Measurements from ENCODE around the gene DYNC1LI1.

Gene DYNC1LI1

GRCh38 chr3:32601722-32602121, 31.1 kb upstream of the DYNC1LI1 start:
- no peak overlapping the region for H3K4me3 ChIP-seq (ENCODE audit: low read length in 2 of 2)
- no peak overlapping the region for H3K9ac ChIP-seq (ENCODE audit: low read length in 2 of 2)
- H3K4me1 ChIP-seq (ENCODE audit: control insufficient read depth, insufficient read depth, low read length) = peaks cover 3% of the 10 kb centered on the region
- H3K36me3 ChIP-seq (ENCODE audit: control insufficient read depth in 2 of 2, insufficient read depth in 2 of 2, low read length in 2 of 2) = no peaks in the 10 kb centered on the region
- H3K27me3 ChIP-seq (ENCODE audit: control insufficient read depth in 1 of 2, insufficient read depth in 2 of 2, low read length in 2 of 2) = peaks cover 0 to 3% of the 10 kb centered on the region in 2 donors
- H3K9me3 ChIP-seq (ENCODE audit: control insufficient read depth in 2 of 2, low read length in 2 of 2) = no peaks in the 10 kb centered on the region
- H3K27ac ChIP-seq (ENCODE audit: low read length) = no peak overlapping the region

DNA sequence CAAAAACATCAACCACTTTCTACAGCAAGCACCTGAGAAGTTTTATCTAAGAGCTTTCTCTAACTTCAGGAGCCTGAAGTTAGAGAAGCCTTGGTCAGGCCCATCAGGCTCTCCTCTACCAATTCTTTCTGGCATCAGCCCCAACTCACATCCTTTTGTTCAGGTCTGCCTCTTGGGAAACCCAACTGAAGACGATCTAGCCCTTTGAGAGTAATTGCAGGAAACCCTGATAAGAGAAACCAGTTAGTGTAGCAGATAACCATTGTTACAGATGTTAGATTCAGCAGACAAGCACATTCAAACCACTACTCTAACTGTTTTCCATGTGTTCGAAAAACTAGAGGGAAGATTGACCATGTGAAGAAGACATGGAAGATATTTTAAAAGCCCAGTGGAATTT, 27.0 kb upstream of the DYNC1LI1 start:
- H3K9ac ChIP-seq (ENCODE audit: low read length in 2 of 2) = no peak overlapping the region
- H3K4me3 ChIP-seq (ENCODE audit: low read length in 2 of 2) = no peak overlapping the region
- no peak overlapping the region for H3K27ac ChIP-seq (ENCODE audit: low read length)
- no peaks in the 10 kb centered on the region for H3K36me3 ChIP-seq (ENCODE audit: control insufficient read depth in 2 of 2, insufficient read depth in 2 of 2, low read length in 2 of 2)
- peaks cover 5% of the 10 kb centered on the region for H3K4me1 ChIP-seq (ENCODE audit: control insufficient read depth, insufficient read depth, low read length)
- H3K27me3 ChIP-seq (ENCODE audit: control insufficient read depth in 1 of 2, insufficient read depth in 2 of 2, low read length in 2 of 2) = peaks cover 3 to 4% of the 10 kb centered on the region in 2 donors
- H3K9me3 ChIP-seq (ENCODE audit: control insufficient read depth in 2 of 2, low read length in 2 of 2) = no peaks in the 10 kb centered on the region

DNA sequence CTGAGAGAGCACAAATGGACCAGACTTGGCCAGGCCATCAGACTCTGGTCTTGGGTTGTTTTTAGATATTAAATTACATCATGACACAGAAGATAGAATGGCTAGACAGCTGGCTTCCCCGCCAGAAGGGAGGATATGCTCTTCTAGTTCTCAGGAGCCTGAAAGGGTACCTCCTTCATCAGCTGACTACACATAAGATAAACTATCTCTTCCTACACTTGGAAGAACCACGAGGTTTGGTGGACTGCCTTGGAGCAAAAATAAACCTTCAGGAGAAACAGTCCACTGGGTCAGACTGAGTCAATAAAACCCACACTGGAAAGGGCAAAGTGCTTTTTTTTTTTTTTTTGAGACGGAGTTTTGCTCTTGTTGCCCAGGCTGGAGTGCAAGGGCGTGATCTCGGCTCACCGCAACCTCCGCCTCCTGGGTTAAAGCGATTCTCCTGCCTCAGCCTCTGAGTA, 26.3 kb upstream of the DYNC1LI1 start:
- Histone ChIP-seq H3K4me3 (ENCODE audit: low read length in 2 of 2) (no peak overlapping the region), H3K36me3 (ENCODE audit: control insufficient read depth in 2 of 2, insufficient read depth in 2 of 2, low read length in 2 of 2) (no peaks in the 10 kb centered on the region), H3K9ac (ENCODE audit: low read length in 2 of 2) (no peak overlapping the region), H3K27me3 (ENCODE audit: control insufficient read depth in 1 of 2, insufficient read depth in 2 of 2, low read length in 2 of 2) (peaks cover 3 to 4% of the 10 kb centered on the region in 2 donors), H3K27ac (ENCODE audit: low read length) (no peak overlapping the region), H3K9me3 (ENCODE audit: control insufficient read depth in 2 of 2, low read length in 2 of 2) (no peaks in the 10 kb centered on the region), H3K4me1 (ENCODE audit: control insufficient read depth, insufficient read depth, low read length) (peaks cover 5% of the 10 kb centered on the region)

DNA sequence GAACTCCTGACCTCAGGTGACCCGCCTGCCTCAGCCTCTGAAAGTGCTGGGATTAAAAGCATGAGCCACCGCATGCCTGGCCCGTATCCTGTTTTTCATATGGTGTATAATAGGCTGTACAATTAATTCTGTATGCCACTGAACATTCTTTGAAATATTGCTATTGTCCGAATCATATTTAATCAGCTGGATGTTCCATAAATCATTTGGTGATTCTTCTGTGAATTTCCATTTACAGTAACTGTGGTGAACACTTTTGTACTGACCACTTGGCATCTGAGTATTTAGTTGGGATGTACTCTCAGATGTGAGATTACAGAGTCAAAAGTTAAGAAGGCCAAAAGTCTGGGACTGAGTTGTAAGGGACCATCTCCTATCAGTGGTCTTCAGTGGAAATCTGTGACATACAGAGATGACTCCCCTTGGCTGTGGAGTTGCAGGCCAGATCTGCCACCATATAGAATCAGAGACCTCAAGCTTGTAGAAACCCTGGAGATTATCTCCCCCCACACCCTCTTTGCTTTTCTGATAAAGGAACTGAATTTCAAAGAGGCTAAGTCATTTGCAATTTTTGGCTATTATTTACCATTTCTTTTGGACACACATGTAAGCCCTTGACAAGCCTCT, 25.7 kb upstream of the DYNC1LI1 start:
- H3K27me3 ChIP-seq (ENCODE audit: control insufficient read depth in 1 of 2, insufficient read depth in 2 of 2, low read length in 2 of 2) = peaks cover 3 to 4% of the 10 kb centered on the region in 2 donors
- no peak overlapping the region for H3K9ac ChIP-seq (ENCODE audit: low read length in 2 of 2)
- no peak overlapping the region for H3K27ac ChIP-seq (ENCODE audit: low read length)
- H3K36me3 ChIP-seq (ENCODE audit: control insufficient read depth in 2 of 2, insufficient read depth in 2 of 2, low read length in 2 of 2) = no peaks in the 10 kb centered on the region
- H3K4me3 ChIP-seq (ENCODE audit: low read length in 2 of 2) = no peak overlapping the region
- peaks cover 5% of the 10 kb centered on the region for H3K4me1 ChIP-seq (ENCODE audit: control insufficient read depth, insufficient read depth, low read length)
- H3K9me3 ChIP-seq (ENCODE audit: control insufficient read depth in 2 of 2, low read length in 2 of 2) = no peaks in the 10 kb centered on the region

DNA sequence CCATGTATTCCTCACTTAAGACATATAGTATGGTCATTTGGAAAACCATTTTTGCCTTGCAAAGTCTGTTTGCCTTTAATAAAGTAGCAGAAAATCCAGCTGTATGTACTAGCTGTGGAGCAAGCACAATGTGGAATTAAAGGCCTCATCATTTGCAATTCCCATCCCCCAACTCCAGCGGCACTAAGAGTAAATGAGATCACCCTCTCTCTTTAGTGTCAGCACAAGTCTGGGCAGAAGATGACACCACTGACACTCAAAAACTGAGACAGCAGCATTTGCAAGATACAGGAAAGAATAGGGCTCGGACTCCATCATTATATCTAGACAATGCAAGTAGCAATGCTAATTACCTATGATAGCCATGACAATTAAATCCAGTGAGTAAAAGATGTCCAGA, 24.7 kb upstream of the DYNC1LI1 start:
- peaks cover 3 to 4% of the 10 kb centered on the region in 2 donors for H3K27me3 ChIP-seq (ENCODE audit: control insufficient read depth in 1 of 2, insufficient read depth in 2 of 2, low read length in 2 of 2)
- H3K36me3 ChIP-seq (ENCODE audit: control insufficient read depth in 2 of 2, insufficient read depth in 2 of 2, low read length in 2 of 2) = no peaks in the 10 kb centered on the region
- H3K9ac ChIP-seq (ENCODE audit: low read length in 2 of 2) = no peak overlapping the region
- H3K27ac ChIP-seq (ENCODE audit: low read length) = no peak overlapping the region
- no peaks in the 10 kb centered on the region for H3K9me3 ChIP-seq (ENCODE audit: control insufficient read depth in 2 of 2, low read length in 2 of 2)
- H3K4me1 ChIP-seq (ENCODE audit: control insufficient read depth, insufficient read depth, low read length) = peaks cover 5% of the 10 kb centered on the region
- H3K4me3 ChIP-seq (ENCODE audit: low read length in 2 of 2) = no peak overlapping the region

DNA sequence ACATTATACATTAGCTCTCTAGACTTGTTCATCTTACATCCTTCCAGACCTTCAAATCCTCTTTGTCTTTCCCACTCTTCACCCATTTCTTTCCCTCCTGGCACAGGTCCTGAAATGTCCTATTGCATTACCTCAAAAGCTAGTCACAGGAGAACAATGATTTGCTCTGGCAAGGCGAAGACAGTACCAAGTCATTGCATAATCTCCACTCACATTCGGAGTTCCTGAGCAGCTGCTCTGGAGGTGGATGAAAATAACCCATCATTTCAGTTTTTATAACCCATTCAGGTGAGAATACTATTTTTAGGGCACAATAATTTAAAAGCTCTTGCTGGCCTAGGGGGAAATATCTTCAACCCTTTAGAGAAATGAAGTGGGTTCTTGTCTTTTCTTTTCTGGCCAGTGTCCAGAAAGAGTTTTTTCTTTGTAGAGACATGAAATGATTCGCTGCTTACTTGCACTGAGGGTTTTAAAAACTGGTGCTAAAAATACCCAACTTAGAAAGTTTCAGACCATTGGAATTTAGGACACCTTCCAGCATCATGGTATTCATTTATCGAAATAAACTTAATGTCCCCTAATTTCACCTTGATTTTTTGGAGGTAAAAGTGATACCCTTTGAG, 23.4 kb upstream of the DYNC1LI1 start:
- Histone ChIP-seq H3K36me3 (ENCODE audit: control insufficient read depth in 2 of 2, insufficient read depth in 2 of 2, low read length in 2 of 2) (no peaks in the 10 kb centered on the region), H3K27me3 (ENCODE audit: control insufficient read depth in 1 of 2, insufficient read depth in 2 of 2, low read length in 2 of 2) (peaks cover 2 to 4% of the 10 kb centered on the region in 2 donors), H3K4me1 (ENCODE audit: control insufficient read depth, insufficient read depth, low read length) (peaks cover 5% of the 10 kb centered on the region), H3K9me3 (ENCODE audit: control insufficient read depth in 2 of 2, low read length in 2 of 2) (no peaks in the 10 kb centered on the region), H3K4me3 (ENCODE audit: low read length in 2 of 2) (no peak overlapping the region), H3K27ac (ENCODE audit: low read length) (no peak overlapping the region), H3K9ac (ENCODE audit: low read length in 2 of 2) (no peak overlapping the region)

DNA sequence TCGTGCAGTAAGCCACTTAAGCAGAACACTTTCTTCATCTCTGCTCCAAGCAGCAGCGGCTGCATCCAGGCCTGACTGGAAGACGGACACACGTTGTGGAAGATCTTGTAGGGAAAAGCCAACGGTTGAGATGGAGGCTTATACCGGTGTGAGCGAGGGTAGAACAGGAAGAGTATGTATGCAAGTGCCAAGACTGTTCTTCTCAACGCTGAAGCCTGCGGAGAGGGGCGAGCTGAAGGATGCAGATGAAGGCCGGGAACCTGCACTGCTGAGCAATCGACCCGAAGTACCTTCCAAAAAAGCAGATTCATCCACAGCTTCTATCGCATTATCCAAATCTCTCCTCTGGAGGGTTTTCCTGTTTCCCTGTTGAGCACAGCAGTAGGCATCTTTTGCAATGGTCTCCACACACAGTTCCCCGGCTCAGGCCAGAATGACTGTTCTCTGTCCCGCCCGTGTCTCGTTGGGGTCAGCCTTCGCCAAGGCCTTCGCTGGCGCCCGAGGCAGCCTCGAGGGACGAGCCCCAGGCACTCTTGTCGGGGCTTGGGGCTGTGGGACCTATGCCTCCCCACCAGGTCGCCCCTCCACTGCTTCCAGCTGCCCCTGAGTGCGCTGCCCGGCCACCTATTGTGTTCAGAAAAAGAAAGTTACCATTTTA, 22.2 kb upstream of the DYNC1LI1 start:
- Histone ChIP-seq H3K4me3 (ENCODE audit: low read length in 2 of 2) (no peak overlapping the region), H3K27me3 (ENCODE audit: control insufficient read depth in 1 of 2, insufficient read depth in 2 of 2, low read length in 2 of 2) (peaks cover 2 to 4% of the 10 kb centered on the region in 2 donors), H3K9ac (ENCODE audit: low read length in 2 of 2) (no peak overlapping the region), H3K36me3 (ENCODE audit: control insufficient read depth in 2 of 2, insufficient read depth in 2 of 2, low read length in 2 of 2) (no peaks in the 10 kb centered on the region), H3K27ac (ENCODE audit: low read length) (no peak overlapping the region), H3K9me3 (ENCODE audit: control insufficient read depth in 2 of 2, low read length in 2 of 2) (no peaks in the 10 kb centered on the region), H3K4me1 (ENCODE audit: control insufficient read depth, insufficient read depth, low read length) (peaks cover 5% of the 10 kb centered on the region)

DNA sequence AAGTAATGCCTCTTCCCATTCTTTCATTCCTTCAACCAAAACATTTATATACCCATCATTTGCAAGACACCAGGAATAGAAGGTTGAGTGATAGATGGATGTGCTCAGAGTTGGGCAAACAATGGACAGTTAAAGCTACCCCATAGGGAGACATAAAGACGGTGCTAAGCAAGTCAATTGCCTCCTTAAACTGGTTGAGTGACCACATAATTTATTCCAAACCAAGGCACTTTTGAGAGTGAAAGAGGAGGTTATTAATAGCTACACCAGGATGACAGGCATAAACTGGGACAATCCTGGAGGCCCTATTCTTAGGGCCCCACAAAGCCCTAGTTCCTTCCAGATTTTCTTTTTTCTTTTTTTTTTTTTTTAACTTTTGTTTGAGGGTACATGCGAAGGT, 21.4 kb upstream of the DYNC1LI1 start:
- Histone ChIP-seq H3K4me3 (ENCODE audit: low read length in 2 of 2) (no peak overlapping the region), H3K9me3 (ENCODE audit: control insufficient read depth in 2 of 2, low read length in 2 of 2) (no peaks in the 10 kb centered on the region), H3K9ac (ENCODE audit: low read length in 2 of 2) (no peak overlapping the region), H3K27me3 (ENCODE audit: control insufficient read depth in 1 of 2, insufficient read depth in 2 of 2, low read length in 2 of 2) (peaks cover 2 to 4% of the 10 kb centered on the region in 2 donors), H3K27ac (ENCODE audit: low read length) (no peak overlapping the region), H3K4me1 (ENCODE audit: control insufficient read depth, insufficient read depth, low read length) (peaks cover 4% of the 10 kb centered on the region), H3K36me3 (ENCODE audit: control insufficient read depth in 2 of 2, insufficient read depth in 2 of 2, low read length in 2 of 2) (no peaks in the 10 kb centered on the region)

DNA sequence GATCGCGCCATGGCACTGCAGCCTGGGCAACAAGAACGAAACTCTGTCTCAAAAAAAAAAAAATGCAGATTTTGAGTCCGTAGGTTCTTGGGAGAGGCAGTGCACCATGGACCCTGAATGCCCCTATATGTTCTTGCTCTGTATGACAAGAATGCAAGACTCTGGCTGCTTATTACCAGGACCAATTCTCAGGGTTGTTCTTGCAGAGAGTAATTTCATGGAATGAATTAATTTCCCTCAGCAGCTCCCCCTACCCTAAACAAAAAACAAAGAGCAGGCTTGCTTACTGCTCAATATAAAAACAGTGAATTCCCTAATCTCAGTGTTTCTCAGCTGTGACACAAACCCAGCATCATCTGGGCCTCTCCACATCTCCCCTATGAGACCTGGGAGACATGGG, 20.5 kb upstream of the DYNC1LI1 start:
- no peaks in the 10 kb centered on the region for H3K36me3 ChIP-seq (ENCODE audit: control insufficient read depth in 2 of 2, insufficient read depth in 2 of 2, low read length in 2 of 2)

DNA sequence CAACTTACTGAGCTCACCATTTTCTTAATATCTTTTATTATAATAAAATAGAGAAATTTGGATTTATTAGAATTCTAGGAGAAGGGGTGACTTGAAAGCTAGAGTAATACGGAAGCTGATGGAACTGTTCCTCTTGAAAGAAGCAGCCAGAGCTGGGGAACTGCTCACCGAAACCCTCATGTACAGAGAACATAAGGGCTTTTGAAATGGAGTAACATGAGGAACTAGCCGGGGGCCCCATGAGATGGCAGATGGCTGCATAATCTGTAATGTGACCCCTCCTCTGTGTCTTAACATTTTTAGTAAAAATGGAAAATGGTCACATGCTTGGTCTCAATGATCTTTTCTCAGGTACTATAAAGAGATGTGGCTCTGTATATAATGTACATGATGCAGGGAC, 15.7 kb upstream of the DYNC1LI1 start:
- H3K27ac ChIP-seq (ENCODE audit: low read length) = no peak overlapping the region
- H3K4me3 ChIP-seq (ENCODE audit: low read length in 2 of 2) = no peak overlapping the region
- no peak overlapping the region for H3K9ac ChIP-seq (ENCODE audit: low read length in 2 of 2)
- H3K27me3 ChIP-seq (ENCODE audit: control insufficient read depth in 1 of 2, insufficient read depth in 2 of 2, low read length in 2 of 2) = peaks cover 0 to 2% of the 10 kb centered on the region in 2 donors
- H3K36me3 ChIP-seq (ENCODE audit: control insufficient read depth in 2 of 2, insufficient read depth in 2 of 2, low read length in 2 of 2) = no peaks in the 10 kb centered on the region
- no peaks in the 10 kb centered on the region for H3K4me1 ChIP-seq (ENCODE audit: control insufficient read depth, insufficient read depth, low read length)
- H3K9me3 ChIP-seq (ENCODE audit: control insufficient read depth in 2 of 2, low read length in 2 of 2) = no peaks in the 10 kb centered on the region

More for the DNA sequence above, 20.5 kb upstream of the DYNC1LI1 start:
- no peak overlapping the region for H3K9ac ChIP-seq (ENCODE audit: low read length in 2 of 2)
- H3K4me1 ChIP-seq (ENCODE audit: control insufficient read depth, insufficient read depth, low read length) = no peaks in the 10 kb centered on the region
- H3K9me3 ChIP-seq (ENCODE audit: control insufficient read depth in 2 of 2, low read length in 2 of 2) = no peaks in the 10 kb centered on the region
- no peak overlapping the region for H3K27ac ChIP-seq (ENCODE audit: low read length)
- H3K4me3 ChIP-seq (ENCODE audit: low read length in 2 of 2) = no peak overlapping the region
- H3K27me3 ChIP-seq (ENCODE audit: control insufficient read depth in 1 of 2, insufficient read depth in 2 of 2, low read length in 2 of 2) = peaks cover 2 to 4% of the 10 kb centered on the region in 2 donors

- Histone ChIP-seq H3K9ac (ENCODE audit: low read length in 2 of 2) (no peak overlapping the region), H3K36me3 (ENCODE audit: control insufficient read depth in 2 of 2, insufficient read depth in 2 of 2, low read length in 2 of 2) (no peaks in the 10 kb centered on the region), H3K9me3 (ENCODE audit: control insufficient read depth in 2 of 2, low read length in 2 of 2) (no peaks in the 10 kb centered on the region), H3K27me3 (ENCODE audit: control insufficient read depth in 1 of 2, insufficient read depth in 2 of 2, low read length in 2 of 2) (no peaks in the 10 kb centered on the region), H3K27ac (ENCODE audit: low read length) (no peak overlapping the region), H3K4me3 (ENCODE audit: low read length in 2 of 2) (no peak overlapping the region), H3K4me1 (ENCODE audit: control insufficient read depth, insufficient read depth, low read length) (no peaks in the 10 kb centered on the region)
Measured at GRCh38 chr3:32584660-32585059, 14.0 kb upstream of the DYNC1LI1 start.

Data from stomach smooth muscle (tissue), 2 donors.